ENCODE results near the gene SEZ6.
A peak's percentile ranks its signal among the peaks of the same experiment; 100 is the strongest.

SEZ6 gene

GRCh38 chr17:28954886-28955285, 50.9 kb downstream of the SEZ6 start:
- DNase-seq (ENCODE audit: low read depth) = no peak

- no peak for DNase-seq (ENCODE audit: low read depth)
Observed at GRCh38 chr17:28953444-28954118, 52.3 kb downstream of the SEZ6 start.

GRCh38 chr17:28951991-28952975, 53.5 kb downstream of the SEZ6 start:
- DNase-seq (ENCODE audit: low read depth) = peak; percentile 87

GRCh38 chr17:28951428-28951990, 54.3 kb downstream of the SEZ6 start, which contains the start of gene PHF12:
Gene PHF12, minus strand, starts transcription at chr17:28951518. Its CDS starts 558 bp downstream, at chr17:28950960.
- peak; percentile 100 for DNase-seq (ENCODE audit: low read depth)

- DNase-seq (ENCODE audit: low read depth) = peak; percentile 15
Observed at GRCh38 chr17:28950752-28951427, 54.9 kb downstream of the SEZ6 start.

GRCh38 chr17:28950017-28950751, 55.6 kb downstream of the SEZ6 start:
- no peak for DNase-seq (ENCODE audit: low read depth)

GRCh38 chr17:28949185-28950016, 56.4 kb downstream of the SEZ6 start:
- peak; percentile 45 for DNase-seq (ENCODE audit: low read depth)

- no peak for DNase-seq (ENCODE audit: low read depth)
Observed at GRCh38 chr17:28948873-28949184, 57.0 kb downstream of the SEZ6 start.

- no peak for DNase-seq (ENCODE audit: low read depth)
Observed at GRCh38 chr17:28948342-28948741, 57.5 kb downstream of the SEZ6 start.

GRCh38 chr17:28947639-28948038, 58.2 kb downstream of the SEZ6 start:
- no peak for DNase-seq (ENCODE audit: low read depth)

- DNase-seq (ENCODE audit: low read depth) = no peak
Observed at GRCh38 chr17:28946239-28946638, 59.6 kb downstream of the SEZ6 start.

GRCh38 chr17:28944862-28945741, 60.7 kb downstream of the SEZ6 start:
- no peak for DNase-seq (ENCODE audit: low read depth)

- no peak for DNase-seq (ENCODE audit: low read depth)
Observed at GRCh38 chr17:28944343-28944742, 61.5 kb downstream of the SEZ6 start.

GRCh38 chr17:28942925-28943324, 62.9 kb downstream of the SEZ6 start:
- DNase-seq (ENCODE audit: low read depth) = no peak

GRCh38 chr17:28941251-28941650, 64.6 kb downstream of the SEZ6 start:
- no peak for DNase-seq (ENCODE audit: low read depth)

- DNase-seq (ENCODE audit: low read depth) = no peak
Observed at GRCh38 chr17:28940675-28941074, 65.2 kb downstream of the SEZ6 start.

- DNase-seq (ENCODE audit: low read depth) = no peak
Observed at GRCh38 chr17:28940142-28940541, 65.7 kb downstream of the SEZ6 start.

- no peak for DNase-seq (ENCODE audit: low read depth)
Observed at GRCh38 chr17:28938552-28938951, 67.3 kb downstream of the SEZ6 start.

- DNase-seq (ENCODE audit: low read depth) = no peak
Observed at GRCh38 chr17:28937044-28937729, 68.6 kb downstream of the SEZ6 start.
